Activated CD8-positive, alpha-beta T cell treated with anti-CD3 and anti-CD28 coated beads for 36 hours (primary cell): ENCODE results near the gene LEMD1. TPM values are rescaled to one million over a fixed set of nuclear protein-coding genes. Genes with fewer than 3 reads are reported as not detected.

Experiments used
- ATAC-seq: fragments of 200-7000 bp; cut with Tn5 transposase; one replicate; pipeline ENCODE4 v1.10.0; 2021; ENCODE audit warnings: mild to moderate bottlenecking, moderate library complexity
- CTCF ChIA-PET: fragments of 350-600 bp; sonication (Branson Sonifier 250); formaldehyde crosslinking; loops from one replicate; lab custom pipeline; 2021; ENCODE audit warnings: antibody characterized with exemption; lab: Charles Lee
- POLR2A ChIA-PET: fragments of 350-600 bp; sonication (Branson Sonifier 250); formaldehyde crosslinking; loops from one replicate; lab custom pipeline; 2021; ENCODE audit warnings: antibody characterized with exemption; lab: Charles Lee
- DNase-seq: peaks from one replicate; pipeline ENCODE4 v3.0.0-alpha.2; 2020
- H3K27ac Mint-ChIP-seq: one replicate; pipeline ENCODE4 v1.8.0; 2021; ENCODE audit warnings: mild to moderate bottlenecking, mixed read lengths
- H3K27me3 Mint-ChIP-seq: one replicate; pipeline ENCODE4 v1.8.0; 2021; ENCODE audit warnings: mixed read lengths
- H3K36me3 Mint-ChIP-seq: one replicate; pipeline ENCODE4 v1.8.0; 2021; ENCODE audit warnings: low read depth, mixed read lengths
- H3K4me1 Mint-ChIP-seq: one replicate; pipeline ENCODE4 v1.8.0; 2021; ENCODE audit warnings: low read depth, mixed read lengths
- H3K4me3 Mint-ChIP-seq: one replicate; pipeline ENCODE4 v1.8.0; 2021; ENCODE audit warnings: mild to moderate bottlenecking, moderate library complexity, mixed read lengths
- H3K9me3 Mint-ChIP-seq: one replicate; pipeline ENCODE4 v1.8.0; 2021; ENCODE audit warnings: mixed read lengths
- intact Hi-C: fragments of 100-400 bp; cut with micrococcal nuclease; formaldehyde crosslinking; loops from one replicate; pipeline ENCODE4 v1.10.0; 2022
- total RNA-seq, 2 experiments: library from RNA; stranded (reverse); gene quantifications; one replicate each; pipeline ENCODE4 v1.2.3, GENCODE V29; 2021
- TF ChIP-seq, protein P1 (sequence below): fragments of 200-600 bp; IDR thresholded peaks from one replicate; pipeline ENCODE4 v1.8.0; 2022; ENCODE audit warnings: antibody characterized with exemption, mild to moderate bottlenecking

Gene LEMD1
- total RNA-seq, 2 experiments from 2014 or later, result 0.58 to 0.81 TPM

DNA sequence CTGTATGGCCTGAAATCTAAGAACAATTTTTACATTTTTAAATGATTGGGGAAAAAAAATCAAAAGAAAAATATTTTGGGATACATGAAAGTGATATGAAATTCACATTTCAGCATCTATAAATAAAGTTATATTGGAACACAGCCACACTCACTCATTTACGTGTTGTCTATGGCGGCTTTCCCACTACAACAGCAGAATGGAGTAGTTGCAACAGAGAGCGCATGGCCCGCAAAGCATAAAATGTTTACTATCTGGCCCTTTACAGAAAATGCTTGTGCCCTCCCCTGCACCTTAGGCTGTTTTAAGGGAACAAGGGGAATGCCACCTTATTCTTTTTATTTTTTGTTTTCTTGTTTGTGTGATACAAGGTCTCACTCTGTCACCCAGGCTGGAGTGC, 68.7 kb downstream of the LEMD1 start:
- CTCF ChIA-PET, result interaction anchor here (0.7 to 5.0 kb wide), 21 partner anchors 8 to 279 kb away, joined by 3 to 121 read pairs (median 7); partner anchors contain the start of genes BLACAT1, ELK4 and LEMD1
- DNase-seq (no peak), ATAC-seq (no peak)
- Mint-ChIP-seq H3K27me3 (peaks cover 2% of the 10 kb centered on the region), H3K4me3 (no peak overlapping the region), H3K4me1 (no peaks in the 10 kb centered on the region), H3K27ac (no peak overlapping the region), H3K9me3 (no peaks in the 10 kb centered on the region), H3K36me3 (no peaks in the 10 kb centered on the region)
- POLR2A ChIA-PET, result interaction anchor here (1.4 kb wide), 1 partner anchor 170 kb away, joined by 6 read pairs; no protein-coding TSS in a partner anchor
- TF ChIP-seq, protein P1, sequence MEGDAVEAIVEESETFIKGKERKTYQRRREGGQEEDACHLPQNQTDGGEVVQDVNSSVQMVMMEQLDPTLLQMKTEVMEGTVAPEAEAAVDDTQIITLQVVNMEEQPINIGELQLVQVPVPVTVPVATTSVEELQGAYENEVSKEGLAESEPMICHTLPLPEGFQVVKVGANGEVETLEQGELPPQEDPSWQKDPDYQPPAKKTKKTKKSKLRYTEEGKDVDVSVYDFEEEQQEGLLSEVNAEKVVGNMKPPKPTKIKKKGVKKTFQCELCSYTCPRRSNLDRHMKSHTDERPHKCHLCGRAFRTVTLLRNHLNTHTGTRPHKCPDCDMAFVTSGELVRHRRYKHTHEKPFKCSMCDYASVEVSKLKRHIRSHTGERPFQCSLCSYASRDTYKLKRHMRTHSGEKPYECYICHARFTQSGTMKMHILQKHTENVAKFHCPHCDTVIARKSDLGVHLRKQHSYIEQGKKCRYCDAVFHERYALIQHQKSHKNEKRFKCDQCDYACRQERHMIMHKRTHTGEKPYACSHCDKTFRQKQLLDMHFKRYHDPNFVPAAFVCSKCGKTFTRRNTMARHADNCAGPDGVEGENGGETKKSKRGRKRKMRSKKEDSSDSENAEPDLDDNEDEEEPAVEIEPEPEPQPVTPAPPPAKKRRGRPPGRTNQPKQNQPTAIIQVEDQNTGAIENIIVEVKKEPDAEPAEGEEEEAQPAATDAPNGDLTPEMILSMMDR, result no peak
- intact Hi-C loops, result loop anchor here (5.0 kb wide), 1 partner anchor 169 kb away; no protein-coding TSS in a partner anchor

DNA sequence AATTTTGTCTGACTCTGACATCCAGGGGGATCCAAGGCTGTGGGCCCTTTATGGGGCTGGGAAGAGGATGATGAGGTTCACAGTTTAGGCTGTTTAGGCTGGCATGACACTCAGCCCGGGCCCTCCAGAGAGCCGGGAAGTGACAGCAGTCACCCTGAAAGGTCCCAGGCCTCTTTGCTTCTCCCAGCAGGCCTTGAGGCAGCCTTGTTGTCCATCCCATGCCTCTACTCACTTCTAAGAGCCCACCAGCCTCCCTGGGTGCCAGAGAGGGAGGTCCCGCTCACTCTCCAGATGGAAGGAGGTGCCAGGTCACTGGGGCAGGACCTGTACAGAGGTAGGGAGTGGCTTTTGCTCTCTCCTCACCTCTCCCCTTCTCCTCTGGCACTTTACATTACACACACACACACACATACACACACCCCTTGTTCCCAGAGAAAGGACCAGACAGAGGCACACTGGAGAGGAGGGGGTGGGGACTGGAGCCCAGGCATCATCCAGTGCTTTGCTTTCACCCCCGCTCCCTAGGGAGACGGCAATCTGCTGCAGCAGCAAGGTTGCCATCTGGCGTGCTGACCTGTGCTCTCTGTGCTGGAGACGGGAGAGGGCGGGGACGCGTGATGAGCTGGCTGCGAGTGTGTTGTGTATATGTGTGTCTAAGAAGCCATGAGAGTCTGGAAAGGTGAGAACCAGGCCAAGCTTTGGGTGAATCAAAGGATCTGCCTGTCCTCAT, 69.7 kb downstream of the LEMD1 start:
- Mint-ChIP-seq H3K4me1 (no peaks in the 10 kb centered on the region), H3K4me3 (no peak overlapping the region), H3K9me3 (no peaks in the 10 kb centered on the region), H3K27ac (no peak overlapping the region), H3K36me3 (no peaks in the 10 kb centered on the region), H3K27me3 (peaks cover 4% of the 10 kb centered on the region)
- ATAC-seq (no peak), DNase-seq (no peak)
- ChIA-PET POLR2A (interaction anchor here (0.6 kb wide), 1 partner anchor 131 kb away, joined by 3 read pairs; no protein-coding TSS in a partner anchor), CTCF (interaction anchor here (1.2 to 5.0 kb wide), 5 partner anchors 13 to 133 kb away, joined by 4 to 121 read pairs (median 35); no protein-coding TSS in a partner anchor)
- intact Hi-C loops, result loop anchor here (5.0 kb wide), 1 partner anchor 170 kb away; no protein-coding TSS in a partner anchor
- TF ChIP-seq, protein P1, result no peak

DNA sequence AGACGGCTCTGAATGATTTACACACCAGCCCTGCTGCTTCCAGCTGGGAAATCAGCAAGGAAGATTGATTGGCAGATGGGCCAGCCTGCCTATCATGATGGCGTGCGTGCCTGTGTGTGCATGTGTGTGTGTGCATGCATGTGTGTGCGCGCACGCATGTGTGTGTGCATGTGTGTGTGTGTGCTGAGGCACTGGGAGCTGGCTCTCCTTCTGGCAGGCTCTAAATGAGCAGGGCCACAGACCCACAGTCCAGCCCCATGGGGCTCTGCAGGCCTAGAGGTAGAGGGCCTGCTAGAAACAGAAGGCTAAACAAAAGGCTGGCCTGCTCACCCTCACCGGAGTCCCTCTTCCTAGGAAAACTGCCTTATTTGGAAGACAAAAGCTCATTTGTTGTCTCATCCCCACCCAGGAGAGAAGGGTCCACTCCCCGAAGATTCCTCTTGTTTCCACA, 71.1 kb downstream of the LEMD1 start:
- CTCF ChIA-PET, result interaction anchor here (0.8 to 2.8 kb wide), 6 partner anchors 14 to 206 kb away, joined by 3 to 15 read pairs (median 6); no protein-coding TSS in a partner anchor
- intact Hi-C loops, result loop anchor here (5.0 kb wide), 1 partner anchor 172 kb away; no protein-coding TSS in a partner anchor
- Mint-ChIP-seq H3K4me1 (no peaks in the 10 kb centered on the region), H3K36me3 (no peaks in the 10 kb centered on the region), H3K27me3 (peaks cover 11% of the 10 kb centered on the region), H3K27ac (no peak overlapping the region), H3K9me3 (no peaks in the 10 kb centered on the region), H3K4me3 (no peak overlapping the region)
- TF ChIP-seq, protein P1, result no peak
- POLR2A ChIA-PET, result interaction anchor here (0.9 kb wide), 1 partner anchor 82 kb away, joined by 3 read pairs; no protein-coding TSS in a partner anchor
- DNase-seq, result no peak
- no peak for ATAC-seq

DNA sequence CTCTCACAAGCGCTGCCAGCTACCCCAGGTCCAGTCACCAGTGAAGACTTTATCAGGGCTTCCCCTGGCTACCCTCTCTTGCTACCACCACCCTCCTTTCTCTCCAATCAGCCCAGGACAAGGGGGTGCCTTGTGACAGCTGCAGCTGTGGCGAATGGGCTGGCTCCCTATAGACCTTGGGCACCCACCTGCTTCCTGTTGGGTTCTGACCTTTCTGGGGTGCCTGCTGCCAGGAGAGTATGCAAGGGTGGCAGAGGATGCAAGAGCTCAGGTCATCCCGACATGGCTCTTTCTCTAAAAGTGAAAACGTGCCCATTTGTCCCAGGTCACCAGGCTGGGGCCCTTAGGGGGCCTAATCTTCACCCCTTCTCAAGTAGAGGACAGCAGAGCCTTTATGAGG, 71.7 kb downstream of the LEMD1 start:
- CTCF ChIA-PET, result interaction anchor here (0.9 to 2.8 kb wide), 7 partner anchors 14 to 207 kb away, joined by 3 to 15 read pairs (median 7); no protein-coding TSS in a partner anchor
- H3K4me1 Mint-ChIP-seq, result no peaks in the 10 kb centered on the region
- TF ChIP-seq, protein P1, result no peak
- no peaks in the 10 kb centered on the region for H3K9me3 Mint-ChIP-seq
- H3K27me3 Mint-ChIP-seq, result peaks cover 17% of the 10 kb centered on the region
- POLR2A ChIA-PET, result interaction anchor here (0.9 kb wide), 1 partner anchor 83 kb away, joined by 3 read pairs; no protein-coding TSS in a partner anchor
- H3K27ac Mint-ChIP-seq, result no peak overlapping the region
- DNase-seq, result no peak
- no peaks in the 10 kb centered on the region for H3K36me3 Mint-ChIP-seq
- intact Hi-C loops, result loop anchor here (5.0 kb wide), 1 partner anchor 172 kb away; no protein-coding TSS in a partner anchor
- ATAC-seq, result no peak
- H3K4me3 Mint-ChIP-seq, result no peak overlapping the region
